NCI-H187 treated with DMSO at 0.1 percent for 48 hours (cell line): ENCODE results near the gene NEK11.

Experiments used
- DNase-seq: peaks from one replicate; lab custom pipeline; 2025; lab: John Stamatoyannopoulos, UW

NEK11 gene

DNA sequence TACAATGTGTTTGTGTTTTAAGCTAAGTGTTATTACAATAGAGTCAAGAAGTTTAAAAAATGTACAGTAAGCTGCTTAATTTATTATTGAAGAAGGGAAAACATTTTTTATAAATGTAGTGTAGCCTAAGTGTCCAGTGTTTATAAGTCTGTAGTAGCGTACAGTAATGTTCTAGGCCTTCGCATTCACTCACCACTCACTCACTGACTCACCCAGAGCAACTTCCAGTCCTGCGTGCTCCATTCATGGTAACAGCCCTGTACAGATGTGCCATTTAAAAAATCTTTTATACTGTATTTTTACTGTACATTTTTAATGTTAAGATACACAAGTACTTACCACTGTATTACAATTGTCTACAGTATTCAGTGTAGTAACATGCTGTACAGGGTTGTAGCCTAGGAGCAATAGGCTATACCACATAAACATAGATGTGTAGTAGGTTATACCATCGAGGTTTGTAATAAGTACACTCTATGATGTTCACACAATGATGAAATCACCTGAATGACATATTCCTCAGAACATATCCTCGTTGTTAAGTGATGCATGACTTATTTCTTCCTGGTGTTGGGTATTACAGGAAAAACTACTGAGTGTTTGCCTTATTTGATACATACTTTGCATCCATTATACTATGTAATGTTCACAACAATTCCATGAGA is 198.3 kb downstream of the NEK11 start:
- no peak for DNase-seq

DNA sequence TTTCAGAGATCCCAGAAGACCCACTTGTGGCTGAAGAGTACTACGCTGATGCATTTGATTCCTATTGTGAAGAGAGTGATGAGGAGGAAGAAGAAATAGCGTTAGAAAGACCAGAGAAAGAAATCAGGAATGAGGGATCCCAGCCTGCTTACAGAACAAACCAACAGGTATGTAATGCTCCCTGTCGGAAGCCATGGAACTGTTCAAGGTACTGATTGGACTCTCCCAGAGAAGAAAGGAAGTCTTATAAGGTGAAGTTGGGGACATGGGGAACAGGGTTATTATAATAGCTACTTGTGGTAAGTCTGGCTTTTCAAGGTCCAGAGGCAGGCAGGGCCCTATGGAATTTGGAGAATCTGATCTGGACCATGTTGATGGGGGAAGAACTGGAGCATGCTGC is 201.8 kb downstream of the NEK11 start:
- no peak for DNase-seq

DNA sequence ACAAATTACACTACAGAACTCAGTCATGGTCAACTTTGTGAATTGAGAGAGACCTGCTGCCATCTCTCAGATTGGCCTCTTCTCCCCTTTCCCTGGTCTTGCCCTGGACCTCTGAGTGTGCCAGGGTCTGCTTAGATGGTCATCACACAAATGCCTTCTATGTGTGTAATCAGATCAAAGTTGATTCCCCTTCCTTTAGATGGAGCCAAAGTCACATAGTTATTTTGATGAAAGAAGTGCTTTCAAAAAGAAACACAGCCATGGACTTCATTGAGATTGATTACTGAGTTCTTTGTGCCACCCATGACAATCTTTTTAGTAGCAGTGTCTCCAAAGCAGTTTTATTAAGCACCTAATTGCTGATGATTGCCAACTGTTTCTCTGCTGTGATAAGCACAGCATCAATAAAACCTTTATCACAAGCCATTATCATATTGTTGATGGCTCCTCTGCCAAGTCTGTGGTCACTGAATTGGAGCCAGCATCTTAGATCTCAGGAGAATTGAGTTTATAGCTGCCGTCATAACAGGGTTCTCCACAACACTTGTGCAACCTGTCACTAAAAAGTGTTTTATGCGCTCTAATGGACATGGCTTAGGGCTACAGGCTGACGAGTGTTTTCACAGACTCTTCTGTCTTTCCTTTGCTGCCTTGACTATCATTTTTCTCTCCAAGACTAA is 205.2 kb downstream of the NEK11 start:
- peak; percentile 67 for DNase-seq

DNA sequence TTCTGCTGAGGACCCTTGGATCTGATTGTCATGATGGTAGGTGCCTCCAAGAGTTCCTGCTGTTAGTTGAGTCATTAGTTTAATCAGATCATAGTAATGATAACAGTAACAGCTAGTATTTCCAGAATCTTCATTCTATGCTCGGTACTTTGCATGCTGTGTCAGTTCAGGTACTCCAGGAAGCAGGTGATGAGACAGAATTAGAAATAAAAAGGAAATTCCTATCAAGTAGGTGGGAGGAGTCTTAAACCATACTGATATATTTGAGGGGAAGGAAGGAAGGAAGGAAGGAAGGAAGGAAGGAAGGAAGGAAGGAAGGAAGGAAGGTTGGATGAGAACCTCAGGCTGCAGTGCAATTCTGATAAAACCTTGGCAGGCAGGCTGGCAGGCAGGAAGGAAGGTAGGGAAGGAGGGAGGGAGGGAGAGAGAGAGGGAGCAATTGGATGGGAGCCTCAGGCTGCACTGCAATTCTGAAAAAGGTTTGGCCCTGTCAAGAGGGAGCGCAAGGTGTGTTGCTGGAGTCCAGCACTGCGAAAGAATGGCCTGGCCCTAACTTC is 206.1 kb downstream of the NEK11 start:
- DNase-seq, result no peak

DNA sequence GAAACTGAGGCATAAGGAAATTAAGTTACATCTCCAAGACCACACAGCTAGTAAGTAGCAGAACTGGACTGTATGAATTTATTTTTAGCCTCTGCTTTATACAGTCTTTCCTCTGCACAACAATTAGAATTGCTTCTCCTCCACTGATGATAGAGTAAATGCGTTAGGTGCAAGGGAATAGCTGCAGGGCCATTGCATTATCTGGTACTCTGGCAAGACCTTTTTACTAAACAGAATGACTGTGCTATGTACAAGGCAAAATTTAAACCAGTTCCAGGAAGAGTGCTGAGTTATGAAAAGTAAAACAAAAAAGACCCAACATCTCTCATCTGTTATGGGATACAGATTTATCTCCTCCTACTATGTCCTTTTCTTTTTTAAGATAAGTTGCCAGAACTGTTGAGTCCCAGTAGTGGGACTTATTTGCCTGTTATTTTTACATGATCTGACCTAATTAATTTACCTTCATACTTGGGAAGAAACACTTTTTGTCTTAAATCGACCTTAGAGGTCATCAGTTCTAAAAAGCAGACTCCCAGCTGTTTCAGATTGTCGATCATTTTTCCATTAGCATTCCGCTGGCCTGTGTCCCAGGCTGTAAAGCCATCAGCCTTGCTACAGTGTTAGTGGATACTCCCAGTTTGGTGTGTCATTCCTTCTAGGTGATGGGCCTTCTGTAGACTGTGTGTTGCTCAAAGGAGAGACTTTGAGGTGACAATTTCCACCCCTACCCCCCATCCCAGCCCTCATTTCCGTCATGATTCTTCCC is 207.4 kb downstream of the NEK11 start:
- DNase-seq, result no peak

DNA sequence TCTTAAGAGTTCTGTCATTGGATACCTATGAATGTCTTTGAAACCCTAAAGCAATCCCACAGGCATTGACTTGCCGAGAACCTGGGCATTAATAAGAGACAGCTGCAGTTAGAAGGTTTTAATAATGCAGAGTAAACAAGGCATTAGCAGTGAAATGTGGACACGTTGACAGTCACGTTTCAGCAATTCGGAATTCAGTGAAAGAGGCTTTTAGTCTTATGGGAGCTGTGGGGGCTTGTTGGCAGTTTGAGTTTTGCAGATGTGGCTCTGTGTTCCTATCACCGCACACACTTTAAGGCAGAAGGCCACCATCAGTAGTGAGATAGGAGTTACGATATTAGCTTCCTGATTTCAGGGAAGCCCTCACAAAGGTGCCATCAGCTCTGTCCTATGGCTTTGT is 209.7 kb downstream of the NEK11 start:
- no peak for DNase-seq

DNA sequence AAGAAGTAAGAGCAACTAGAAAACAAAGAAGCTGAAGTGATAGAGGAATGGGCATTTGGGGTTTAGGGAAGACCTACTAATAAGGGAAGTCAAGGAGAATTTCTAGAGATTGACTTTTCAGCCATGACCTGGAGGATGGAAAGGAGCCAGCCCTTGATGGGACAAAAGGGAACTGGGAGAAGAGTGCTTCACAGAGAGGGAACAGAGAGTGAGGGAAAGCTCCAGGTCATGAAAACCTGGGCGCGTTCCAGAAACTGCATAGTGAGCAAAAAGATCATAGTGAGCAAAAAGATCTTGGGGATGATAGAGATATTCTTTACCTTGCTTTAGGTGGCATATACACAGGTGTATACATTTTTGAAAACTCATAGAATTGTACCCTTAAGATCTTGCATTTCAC is 211.8 kb downstream of the NEK11 start:
- DNase-seq, result no peak

DNA sequence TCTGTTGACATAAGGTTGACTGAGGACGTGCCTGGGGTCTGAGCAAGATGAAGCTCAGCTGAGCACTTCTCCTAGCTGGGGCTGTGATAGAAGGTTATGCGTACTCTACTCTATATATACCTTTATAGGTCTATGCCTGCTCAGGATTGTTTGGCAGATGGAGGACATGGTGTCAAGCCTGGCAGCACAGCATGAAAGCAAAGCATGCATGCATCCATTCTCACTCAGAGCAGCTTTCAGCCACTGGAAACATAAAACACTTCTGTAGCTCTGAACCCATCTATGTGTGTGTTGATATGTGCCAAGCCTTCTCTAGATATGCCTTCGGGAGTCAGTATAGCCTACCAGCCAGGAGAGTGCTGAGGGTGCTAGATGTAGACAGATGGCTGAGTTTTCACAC is 212.6 kb downstream of the NEK11 start:
- no peak for DNase-seq

DNA sequence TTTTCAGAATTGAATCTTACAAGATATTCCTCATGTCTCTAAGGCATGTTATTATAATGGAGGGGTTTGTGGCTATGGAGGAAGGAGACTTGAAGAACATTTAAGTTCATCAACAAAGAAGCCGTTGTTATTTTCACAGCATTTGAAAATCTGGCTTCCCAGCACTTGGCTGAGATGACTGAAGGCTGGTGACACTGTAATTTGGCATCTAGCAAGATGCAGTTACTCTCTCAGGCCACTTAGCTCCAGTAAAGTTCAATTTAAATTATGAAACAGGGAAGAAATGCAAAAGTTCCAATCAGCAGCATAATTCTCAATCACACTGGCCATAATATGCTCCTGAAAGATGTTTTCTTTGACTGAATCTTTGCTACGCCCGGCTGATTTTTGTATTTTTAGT is 215.5 kb downstream of the NEK11 start:
- DNase-seq, result no peak

DNA sequence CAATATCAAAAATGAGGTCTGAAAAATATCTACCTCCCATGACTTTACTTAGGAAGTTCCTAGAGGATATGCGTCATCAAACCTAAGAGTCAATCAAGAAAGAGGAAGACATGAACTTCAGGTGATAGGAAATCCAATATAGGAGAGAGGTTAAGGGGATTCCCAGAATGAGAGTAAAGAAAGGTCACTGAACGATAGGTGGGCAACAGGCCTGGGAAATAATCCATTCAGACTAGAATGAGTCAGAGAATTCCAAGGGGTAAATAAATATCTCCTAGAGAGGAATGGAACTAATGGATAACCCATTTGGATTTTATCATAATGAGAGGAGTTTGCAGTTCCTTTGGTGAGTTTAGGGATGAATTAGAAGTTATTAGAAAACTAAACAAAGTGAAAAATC is 223.8 kb downstream of the NEK11 start:
- no peak for DNase-seq

DNA sequence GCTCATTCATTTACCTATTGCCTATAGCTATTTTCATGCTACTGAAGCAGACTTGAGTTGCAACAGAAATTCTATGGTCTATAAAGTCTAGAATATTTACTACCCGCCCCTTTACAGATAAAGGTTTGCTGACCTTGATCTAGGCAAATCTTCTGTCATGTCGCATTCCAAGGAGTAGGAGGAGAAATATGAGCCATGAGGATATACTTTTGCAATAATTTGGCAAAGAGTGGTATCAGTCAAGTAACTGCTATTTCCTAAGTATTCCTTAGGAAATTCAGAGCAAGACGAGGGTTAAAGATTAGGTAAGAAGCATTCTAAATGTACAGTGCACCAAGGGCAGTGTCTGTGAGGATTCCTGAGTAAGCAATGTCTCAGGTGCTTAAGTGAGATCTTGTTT is 233.8 kb downstream of the NEK11 start:
- DNase-seq, result no peak

DNA sequence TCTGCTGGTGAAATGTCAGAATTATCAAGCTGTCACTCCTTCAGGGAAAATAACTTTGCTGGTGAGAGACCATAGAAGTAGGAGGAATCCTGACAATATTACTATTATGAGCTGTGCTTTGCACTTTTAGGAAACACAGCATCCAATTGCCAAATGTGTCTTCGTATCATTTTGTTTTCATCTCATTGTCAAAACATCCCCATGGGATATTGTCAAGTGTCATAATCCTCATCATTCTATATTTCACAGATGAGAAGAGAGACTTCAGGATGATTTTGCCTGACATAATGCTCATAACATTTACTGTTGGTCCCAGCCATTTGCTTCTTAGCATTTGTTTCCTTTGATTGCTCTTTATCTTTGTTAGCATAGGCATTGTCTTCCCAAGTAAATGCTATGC is 234.4 kb downstream of the NEK11 start:
- no peak for DNase-seq

DNA sequence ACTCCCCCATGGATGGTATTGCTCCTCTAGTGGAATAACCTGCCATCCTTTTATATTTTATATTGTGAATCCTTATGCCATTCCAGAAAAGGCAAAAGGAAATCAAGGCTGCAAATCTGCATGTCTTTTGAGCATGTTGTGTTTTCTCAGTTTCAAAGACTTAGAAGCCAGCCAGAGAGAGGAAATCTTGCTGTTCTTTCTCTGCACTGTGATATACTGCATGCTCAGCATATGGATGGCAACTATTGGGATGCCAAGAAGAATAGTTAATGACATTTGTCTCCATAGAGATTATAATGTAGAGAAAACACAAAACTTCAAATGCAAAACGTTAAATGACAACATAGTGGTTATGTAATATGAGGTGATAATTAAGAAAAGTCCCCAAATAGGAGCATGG is 248.9 kb downstream of the NEK11 start:
- no peak for DNase-seq

DNA sequence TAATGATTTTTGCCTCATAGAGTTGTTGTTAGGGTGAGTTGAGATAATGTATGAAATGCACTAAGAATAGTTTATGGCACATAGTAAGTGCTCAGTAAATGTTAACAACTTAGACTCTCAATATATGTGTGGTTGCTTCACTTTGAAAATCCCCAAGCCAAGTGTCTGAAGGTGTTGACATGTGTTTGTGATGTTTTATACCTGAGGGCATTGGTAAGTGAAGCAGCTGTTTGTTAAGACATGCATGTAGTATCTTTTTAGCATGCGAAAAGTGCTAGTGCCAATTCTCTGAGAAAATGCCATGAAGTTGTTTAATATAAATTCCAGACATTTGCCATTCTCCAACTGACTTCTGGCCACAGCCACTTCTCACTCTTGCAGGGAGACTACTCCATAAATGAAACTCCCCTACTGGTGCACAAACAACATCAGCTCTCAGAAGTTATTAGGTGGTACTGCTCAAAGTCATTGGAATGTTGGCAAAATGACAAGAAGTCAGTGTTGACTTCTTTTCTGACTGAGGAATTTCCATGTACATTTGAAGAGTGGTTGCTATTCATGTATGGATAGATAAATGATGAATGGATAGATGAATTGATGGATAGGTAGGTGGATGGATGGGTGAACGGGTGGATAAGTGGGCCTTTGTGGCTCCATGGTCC is 251.3 kb downstream of the NEK11 start:
- no peak for DNase-seq

DNA sequence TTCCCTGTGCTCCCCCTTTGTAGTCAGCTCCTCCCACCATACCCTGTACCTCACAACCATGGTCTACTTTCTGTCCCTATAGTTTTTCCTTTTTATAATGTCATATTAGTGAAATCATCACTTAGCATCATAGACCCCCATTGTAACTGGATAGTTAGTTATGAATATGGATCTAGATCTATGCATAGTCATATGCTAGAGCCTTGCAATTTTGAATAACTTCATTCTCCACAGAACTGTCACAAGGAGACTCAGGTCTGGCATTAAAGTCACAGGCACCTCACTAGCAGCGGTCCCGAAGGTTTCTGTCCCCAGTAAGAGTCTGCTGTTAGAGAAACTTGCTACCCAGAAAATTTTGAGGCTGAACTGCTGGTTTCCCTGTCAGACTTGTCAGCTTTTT is 252.9 kb downstream of the NEK11 start:
- no peak for DNase-seq

DNA sequence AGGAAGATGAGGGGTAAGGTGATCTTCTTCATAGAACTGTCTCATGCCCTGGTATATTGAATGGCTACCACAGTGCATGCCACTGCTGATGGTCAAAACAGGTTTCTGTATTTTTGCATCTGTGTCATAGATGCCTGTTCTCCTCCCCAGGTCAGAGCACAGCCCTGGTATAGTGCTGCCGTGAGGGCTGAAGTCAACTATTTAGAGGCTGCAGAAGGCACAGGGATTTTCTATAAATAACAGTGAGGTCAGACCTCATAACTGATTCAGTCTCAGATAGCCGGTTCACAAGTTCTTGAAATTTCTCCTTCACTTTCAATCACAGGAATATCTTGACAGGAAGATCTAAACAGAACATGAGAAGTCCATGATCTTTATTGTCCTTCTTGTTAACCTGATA is 255.7 kb downstream of the NEK11 start:
- DNase-seq, result no peak

DNA sequence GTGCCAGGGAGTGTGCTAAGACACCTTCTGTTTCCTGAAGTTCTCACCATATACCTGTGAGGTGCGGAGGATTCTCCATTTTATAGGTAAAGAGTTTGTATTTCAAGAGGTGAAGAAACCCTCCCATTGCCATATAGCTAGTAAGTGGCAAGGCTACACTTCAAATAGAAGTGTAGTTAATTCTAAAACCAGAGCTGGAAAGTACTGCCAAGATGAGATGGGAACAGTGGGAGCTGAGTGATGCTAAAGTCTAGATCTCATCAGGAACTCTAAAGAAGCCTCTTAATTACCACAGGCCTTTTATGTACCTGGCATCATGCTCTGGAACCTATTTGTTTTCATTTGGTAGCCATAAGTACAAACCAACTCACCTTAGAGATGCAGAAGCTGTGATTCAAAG is 256.3 kb downstream of the NEK11 start:
- DNase-seq, result no peak

DNA sequence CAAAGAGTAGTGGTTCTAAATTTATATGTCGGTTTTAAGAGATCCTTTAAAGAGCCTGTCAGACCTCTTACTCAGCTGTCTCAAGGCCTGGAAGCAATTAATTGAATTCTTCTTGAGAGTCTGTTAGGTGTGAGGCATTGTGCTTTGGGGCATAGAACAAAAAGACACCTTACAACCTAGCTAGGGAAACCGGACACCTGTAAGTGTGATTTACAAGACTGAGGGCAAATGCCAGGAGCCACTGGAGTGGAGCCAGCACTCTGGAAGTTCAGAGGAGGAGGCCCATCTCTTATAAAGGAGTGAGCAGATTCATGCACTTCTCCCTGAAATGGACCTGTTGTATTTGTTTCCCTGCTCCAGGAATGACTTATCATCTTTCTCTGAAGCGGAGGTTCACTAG is 257.2 kb downstream of the NEK11 start:
- no peak for DNase-seq

DNA sequence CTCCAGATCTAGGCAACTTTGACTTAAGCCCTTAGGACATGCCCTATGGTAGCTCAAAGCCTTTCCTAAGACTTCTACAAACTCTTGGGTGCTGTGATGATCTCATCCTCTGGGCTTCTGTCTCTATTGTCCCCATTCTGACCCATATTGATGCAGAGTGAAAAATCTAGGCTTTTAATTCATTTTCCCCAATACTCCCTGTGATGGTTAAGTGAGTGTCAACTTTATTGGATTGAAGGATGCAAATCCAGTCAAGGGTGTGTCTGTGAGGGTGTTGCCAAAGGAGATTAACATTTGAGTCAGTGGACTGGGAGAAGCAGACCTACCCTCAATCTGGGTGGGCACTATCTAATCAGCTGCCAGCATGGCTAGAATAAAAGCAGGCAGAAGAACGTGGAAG is 257.6 kb downstream of the NEK11 start:
- DNase-seq, result no peak

DNA sequence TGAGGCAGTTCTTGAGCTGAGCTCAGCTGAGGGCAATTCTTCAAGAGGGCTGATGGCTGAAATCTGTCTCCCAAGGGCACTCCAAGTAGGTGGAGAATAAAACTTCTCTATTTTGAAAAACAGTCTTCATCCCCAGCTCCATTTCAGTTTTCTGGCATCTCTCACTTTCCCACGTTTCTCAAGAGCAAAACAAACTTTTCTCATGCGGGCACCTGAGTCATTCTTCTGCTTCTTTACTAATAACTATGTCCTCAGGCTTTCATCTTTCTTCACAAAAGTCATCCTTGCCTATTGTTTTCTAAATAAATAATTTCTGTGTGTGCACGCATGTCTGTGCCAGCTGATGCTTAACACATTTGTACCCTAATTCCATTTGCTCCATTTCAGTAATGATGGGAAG is 258.8 kb downstream of the NEK11 start:
- no peak for DNase-seq

DNA sequence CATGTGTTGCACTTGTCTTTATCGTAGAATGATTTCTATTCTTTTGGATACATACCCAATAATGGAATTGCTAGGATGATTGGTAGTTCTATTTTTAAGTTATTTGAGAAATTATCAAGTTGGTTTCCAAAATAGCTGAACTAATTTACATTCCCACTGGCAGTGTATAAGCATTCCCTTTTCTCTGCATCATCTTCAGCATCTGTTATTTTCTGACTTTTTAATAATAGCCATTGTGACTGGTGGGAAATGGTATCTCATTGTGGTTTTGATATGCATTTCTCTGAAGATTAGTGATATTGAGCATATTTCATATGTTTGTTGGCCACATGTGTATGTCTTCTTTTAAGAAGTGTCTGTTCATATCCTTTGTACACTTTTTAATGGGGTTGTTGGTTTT is 273.2 kb downstream of the NEK11 start:
- DNase-seq, result no peak

DNA sequence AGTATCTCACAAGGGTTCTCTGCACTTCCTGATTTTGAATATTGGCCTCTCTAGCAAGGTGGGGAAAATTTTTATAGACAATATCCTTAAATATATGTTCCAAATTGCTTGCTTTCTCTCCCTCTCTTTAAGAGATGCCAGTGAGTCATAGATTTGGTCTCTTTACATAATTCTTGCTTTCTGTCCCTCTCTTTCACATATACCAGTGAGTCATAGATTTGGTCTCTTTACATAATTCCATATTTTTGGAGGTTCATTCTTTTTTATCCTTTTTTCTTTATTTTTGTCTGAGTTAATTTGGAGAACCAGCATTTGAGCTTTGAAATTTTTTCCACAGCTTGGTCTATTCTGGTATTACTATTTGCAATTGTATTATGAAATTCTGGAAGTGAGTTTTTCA is 277.2 kb downstream of the NEK11 start:
- DNase-seq, result no peak

DNA sequence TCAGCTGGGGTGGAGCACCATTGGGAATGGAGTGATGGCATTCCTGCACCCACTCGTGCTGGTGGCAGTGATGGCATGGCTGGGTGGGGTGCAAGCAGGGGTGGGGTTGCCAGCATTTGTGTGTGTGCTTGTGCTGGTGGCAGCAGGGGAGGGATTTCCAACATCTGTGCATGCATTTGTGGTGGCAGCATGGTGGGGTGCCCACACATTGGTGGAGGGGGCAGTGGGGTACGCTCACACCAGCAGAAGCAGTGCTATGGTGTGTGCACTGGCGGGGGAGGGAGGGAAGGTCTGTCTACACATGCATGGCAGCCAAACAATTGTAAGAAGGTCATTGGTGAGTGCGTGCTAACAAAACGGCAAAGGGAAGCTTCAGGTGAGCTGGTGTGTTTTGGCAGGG is 278.2 kb downstream of the NEK11 start:
- DNase-seq, result no peak
